ENCODE results near the gene GP5.

GP5 gene

GRCh38 chr3:194397757-194398312 is 1.2 kb downstream of the GP5 start:
- H3F3A ChIP-seq (ENCODE audit: insufficient read depth, low read length): 0 out of 2 replicates have a peak, but pooled peaks cover under 1% of the 10 kb centered on the region
- peaks cover 6% of the 10 kb centered on the region; the same call in 1 of the 2 replicates for H3K27me3 ChIP-seq (ENCODE audit: insufficient read depth, low read length)
- H3K27ac ChIP-seq (ENCODE audit: low read depth, low read length, poor library complexity, severe bottlenecking): no peak overlapping the region
- TF ChIP-seq CTCF (IDR thresholded peaks at IDR 0.05; ENCODE audit: low read length): no peak
- TF ChIP-seq EZH2 (IDR thresholded peaks at IDR 0.05; ENCODE audit: borderline replicate concordance, low read length): no peak
- H2AFZ ChIP-seq (ENCODE audit: low read length): no peak overlapping the region
- H4K20me1 ChIP-seq (ENCODE audit: insufficient read depth, low read length): no peaks in the 10 kb centered on the region
- no peak overlapping the region for H3K4me2 ChIP-seq (ENCODE audit: low read length)
- H3K36me3 ChIP-seq (ENCODE audit: insufficient read depth, low read length): 0 out of 2 replicates have a peak, but pooled peaks cover under 1% of the 10 kb centered on the region
- H3K9me2 ChIP-seq (ENCODE audit: low read depth, low read length): no peaks in the 10 kb centered on the region
- no peaks in the 10 kb centered on the region for H3K79me2 ChIP-seq (ENCODE audit: insufficient read depth, low read length)
- no peak overlapping the region for H3K9ac ChIP-seq (ENCODE audit: low read length)
- H3K9me3 ChIP-seq (ENCODE audit: low read length): no peaks in the 10 kb centered on the region
- H3K4me3 ChIP-seq (ENCODE audit: low read depth, low read length, poor library complexity, severe bottlenecking): no peak overlapping the region
- peaks cover 10% of the 10 kb centered on the region for H3K4me1 ChIP-seq (ENCODE audit: insufficient read depth, low read length, severe bottlenecking)

- Histone ChIP-seq H3K79me2 (ENCODE audit: insufficient read depth, low read length) (no peaks in the 10 kb centered on the region), H3K36me3 (ENCODE audit: insufficient read depth, low read length) (no peaks in the 10 kb centered on the region), H3F3A (ENCODE audit: insufficient read depth, low read length) (no peaks in the 10 kb centered on the region), H3K4me3 (ENCODE audit: low read depth, low read length, poor library complexity, severe bottlenecking) (no peak overlapping the region), H3K9me2 (ENCODE audit: low read depth, low read length) (no peaks in the 10 kb centered on the region), H3K9me3 (ENCODE audit: low read length) (no peaks in the 10 kb centered on the region), H2AFZ (ENCODE audit: low read length) (no peak overlapping the region), H3K4me1 (ENCODE audit: insufficient read depth, low read length, severe bottlenecking) (peaks cover 10% of the 10 kb centered on the region), H3K27me3 (ENCODE audit: insufficient read depth, low read length) (peaks cover 6% of the 10 kb centered on the region; the same call in 1 of the 2 replicates), H3K4me2 (ENCODE audit: low read length) (no peak overlapping the region), H4K20me1 (ENCODE audit: insufficient read depth, low read length) (no peaks in the 10 kb centered on the region), H3K9ac (ENCODE audit: low read length) (no peak overlapping the region), H3K27ac (ENCODE audit: low read depth, low read length, poor library complexity, severe bottlenecking) (no peak overlapping the region)
- TF ChIP-seq CTCF (IDR thresholded peaks at IDR 0.05; ENCODE audit: low read length): no peak
- no peak for TF ChIP-seq EZH2 (IDR thresholded peaks at IDR 0.05; ENCODE audit: borderline replicate concordance, low read length)
Measured at GRCh38 chr3:194396859-194397756, 2.0 kb downstream of the GP5 start.

GRCh38 chr3:194396539-194396858 is 2.6 kb downstream of the GP5 start:
- no peaks in the 10 kb centered on the region for H3K79me2 ChIP-seq (ENCODE audit: insufficient read depth, low read length)
- no peak overlapping the region for H3K4me3 ChIP-seq (ENCODE audit: low read depth, low read length, poor library complexity, severe bottlenecking)
- peaks cover 10% of the 10 kb centered on the region for H3K4me1 ChIP-seq (ENCODE audit: insufficient read depth, low read length, severe bottlenecking)
- no peak overlapping the region for H2AFZ ChIP-seq (ENCODE audit: low read length)
- no peak overlapping the region for H3K9ac ChIP-seq (ENCODE audit: low read length)
- H3K9me3 ChIP-seq (ENCODE audit: low read length): no peaks in the 10 kb centered on the region
- peaks cover 6% of the 10 kb centered on the region; the same call in 1 of the 2 replicates for H3K27me3 ChIP-seq (ENCODE audit: insufficient read depth, low read length)
- H4K20me1 ChIP-seq (ENCODE audit: insufficient read depth, low read length): no peaks in the 10 kb centered on the region
- TF ChIP-seq EZH2 (IDR thresholded peaks at IDR 0.05; ENCODE audit: borderline replicate concordance, low read length) (no peak), CTCF (IDR thresholded peaks at IDR 0.05; ENCODE audit: low read length) (no peak)
- H3K4me2 ChIP-seq (ENCODE audit: low read length): peak overlapping the region; percentile 8; the same call in 1 of the 2 replicates
- no peak overlapping the region for H3K27ac ChIP-seq (ENCODE audit: low read depth, low read length, poor library complexity, severe bottlenecking)
- no peaks in the 10 kb centered on the region for H3F3A ChIP-seq (ENCODE audit: insufficient read depth, low read length)
- no peaks in the 10 kb centered on the region for H3K36me3 ChIP-seq (ENCODE audit: insufficient read depth, low read length)
- H3K9me2 ChIP-seq (ENCODE audit: low read depth, low read length): no peaks in the 10 kb centered on the region
